ENCODE data around the gene HES4.

The HES4 gene

DNA sequence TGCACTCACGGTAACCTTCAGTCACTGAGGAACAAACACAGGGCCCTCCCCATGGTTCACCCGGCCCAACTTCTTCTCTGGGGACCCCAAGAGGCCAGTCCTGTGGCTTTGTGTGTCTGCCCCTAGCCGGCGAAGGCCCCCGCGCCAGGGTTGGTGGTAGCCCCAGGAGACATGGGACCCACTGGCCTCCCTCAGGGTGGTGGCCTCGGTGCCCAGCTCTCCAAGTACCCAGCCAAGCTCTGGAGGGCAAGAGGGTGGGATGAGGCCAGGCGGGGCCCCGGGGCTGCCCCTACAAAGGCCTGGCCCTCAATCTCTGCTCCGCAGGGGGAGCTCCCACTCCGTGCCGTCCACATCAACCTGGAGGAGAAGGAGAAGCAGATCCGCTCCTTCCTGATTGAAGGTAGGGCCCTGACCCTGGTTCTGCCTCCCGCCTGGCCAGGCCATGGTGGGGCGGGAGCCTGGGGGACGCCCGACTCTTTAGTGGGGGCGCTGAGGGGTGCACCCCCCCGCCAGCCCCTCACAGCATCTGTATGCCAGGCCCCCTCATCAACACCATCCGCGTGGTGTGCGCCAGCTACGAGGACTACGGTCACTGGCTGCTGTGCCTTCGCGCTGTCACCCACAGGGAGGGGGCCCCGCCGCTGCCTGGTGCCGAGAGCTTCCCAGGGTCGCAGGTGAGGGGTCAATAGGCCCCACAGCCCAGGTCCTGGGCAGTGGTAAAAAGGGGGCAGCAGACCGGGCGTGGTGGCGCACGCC lies 28.0 kb downstream of the HES4 start:
- Histone ChIP-seq H3K27me3 (ENCODE audit: insufficient read depth, low read length) (peaks cover 61% of the 10 kb centered on the region), H3K4me3 (ENCODE audit: low read length) (no peak overlapping the region), H3K4me1 (ENCODE audit: insufficient read depth, low read length) (no peaks in the 10 kb centered on the region), H3K36me3 (ENCODE audit: insufficient read depth, low read depth, low read length) (no peaks in the 10 kb centered on the region), H3K27ac (ENCODE audit: low read length) (no peak overlapping the region), H3K9me3 (ENCODE audit: insufficient read depth, low read depth, low read length) (no peaks in the 10 kb centered on the region), H3K9ac (ENCODE audit: low read depth, low read length) (no peak overlapping the region)

DNA sequence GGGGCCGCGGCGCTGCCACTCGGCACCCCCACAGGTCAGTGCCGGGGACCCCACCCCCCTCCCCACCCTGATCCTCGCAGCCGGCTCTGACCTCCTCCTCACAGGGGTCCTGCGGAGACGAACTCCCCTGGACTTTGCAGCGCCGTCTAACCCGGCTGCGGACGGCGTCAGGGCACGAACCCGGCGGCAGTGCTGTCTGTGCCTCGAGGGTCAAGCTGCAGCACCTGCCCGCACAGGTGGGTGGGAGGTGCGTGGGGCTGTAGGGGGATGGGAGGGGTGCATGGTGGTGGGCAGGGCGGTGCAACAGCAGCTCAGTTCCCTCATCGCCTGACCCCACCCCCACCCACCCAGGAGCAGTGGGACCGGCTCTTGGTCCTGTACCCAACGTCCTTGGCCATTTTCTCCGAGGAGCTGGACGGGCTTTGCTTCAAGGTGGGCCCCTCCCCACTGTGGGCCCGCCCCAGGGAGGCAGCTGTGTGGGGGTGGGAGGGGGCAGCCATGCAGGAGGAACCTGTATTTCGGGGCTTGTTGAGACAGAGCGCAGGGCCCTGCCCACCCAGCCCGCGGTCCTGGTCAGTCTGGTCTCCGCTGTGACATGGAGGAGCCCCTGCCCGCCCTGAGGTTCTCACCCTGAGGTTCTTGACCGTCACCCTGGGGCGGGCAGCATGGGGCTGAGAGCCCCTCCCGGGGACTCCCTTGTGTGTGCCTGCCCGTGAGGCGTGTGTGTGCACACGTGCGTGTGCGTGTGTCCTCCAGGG lies 28.7 kb downstream of the HES4 start:
- Histone ChIP-seq H3K4me1 (ENCODE audit: insufficient read depth, low read length) (no peaks in the 10 kb centered on the region), H3K27me3 (ENCODE audit: insufficient read depth, low read length) (peaks cover 69% of the 10 kb centered on the region), H3K9ac (ENCODE audit: low read depth, low read length) (no peak overlapping the region)

DNA sequence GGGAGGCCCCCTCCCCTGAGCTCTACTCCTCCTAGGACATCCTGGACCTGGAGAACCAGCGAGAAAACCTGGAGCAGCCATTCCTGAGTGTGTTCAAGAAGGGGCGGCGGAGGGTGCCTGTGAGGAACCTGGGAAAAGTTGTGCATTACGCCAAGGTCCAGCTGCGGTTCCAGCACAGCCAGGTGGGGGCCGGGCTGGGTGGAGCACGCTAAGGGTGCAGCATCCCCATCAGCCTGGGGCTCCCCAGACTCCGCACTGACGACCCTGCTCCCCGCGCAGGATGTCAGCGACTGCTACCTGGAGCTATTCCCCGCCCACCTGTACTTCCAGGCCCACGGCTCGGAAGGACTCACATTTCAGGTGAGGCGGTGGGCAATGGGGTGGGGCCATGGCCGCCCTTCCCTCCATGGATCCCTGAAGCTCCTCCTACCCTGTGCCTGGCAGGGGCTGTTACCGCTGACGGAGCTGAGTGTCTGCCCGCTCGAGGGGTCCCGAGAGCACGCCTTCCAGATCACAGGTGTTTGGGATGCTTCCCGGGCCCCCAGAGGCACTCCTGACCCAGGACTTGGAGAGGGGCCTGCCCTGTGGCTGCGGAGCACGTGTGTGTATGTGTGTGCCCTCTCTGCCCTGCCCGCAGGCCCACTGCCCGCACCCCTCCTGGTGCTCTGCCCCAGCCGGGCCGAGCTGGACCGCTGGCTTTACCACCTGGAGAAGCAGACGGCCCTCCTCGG lies 29.5 kb downstream of the HES4 start:
- no peaks in the 10 kb centered on the region for H3K9me3 ChIP-seq (ENCODE audit: insufficient read depth, low read depth, low read length)
- H3K36me3 ChIP-seq (ENCODE audit: insufficient read depth, low read depth, low read length), result no peaks in the 10 kb centered on the region
- H3K27ac ChIP-seq (ENCODE audit: low read length), result no peak overlapping the region
- no peaks in the 10 kb centered on the region for H3K4me1 ChIP-seq (ENCODE audit: insufficient read depth, low read length)
- peaks cover 76% of the 10 kb centered on the region for H3K27me3 ChIP-seq (ENCODE audit: insufficient read depth, low read length)
- H3K4me3 ChIP-seq (ENCODE audit: low read length), result peak overlapping the region; percentile 44; the same call in 1 of the 2 replicates
- H3K9ac ChIP-seq (ENCODE audit: low read depth, low read length), result no peak overlapping the region

More for the DNA sequence above, 28.7 kb downstream of the HES4 start:
- no peaks in the 10 kb centered on the region for H3K9me3 ChIP-seq (ENCODE audit: insufficient read depth, low read depth, low read length)
- H3K36me3 ChIP-seq (ENCODE audit: insufficient read depth, low read depth, low read length), result no peaks in the 10 kb centered on the region
- H3K27ac ChIP-seq (ENCODE audit: low read length), result no peak overlapping the region
- H3K4me3 ChIP-seq (ENCODE audit: low read length), result no peak overlapping the region

DNA sequence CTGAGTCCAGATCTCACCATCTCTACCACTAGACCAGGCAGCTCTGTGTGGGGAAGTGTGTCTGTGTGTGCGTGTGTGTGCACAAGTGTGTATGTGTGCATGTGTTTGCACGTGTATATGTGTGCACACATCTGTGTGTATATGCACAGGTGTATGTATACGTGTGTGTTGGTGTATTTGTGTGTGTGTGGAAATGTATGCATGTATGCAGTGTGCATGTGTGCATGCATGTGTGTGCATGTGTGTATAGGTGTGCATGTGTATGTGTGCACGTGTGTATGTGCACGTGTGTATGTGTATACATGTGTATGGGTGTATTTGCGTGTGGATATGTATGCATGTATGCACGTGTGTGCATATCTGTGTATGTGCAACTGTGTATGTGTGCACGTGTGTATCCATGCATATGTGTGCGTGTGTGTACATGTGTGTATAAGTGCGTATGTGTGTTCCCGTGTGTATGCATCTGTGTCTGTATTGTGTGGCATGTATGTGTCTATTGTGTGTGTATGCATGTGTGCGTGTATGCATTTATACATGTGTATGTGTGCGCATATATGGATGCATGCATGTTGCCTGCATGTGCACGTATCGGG lies 30.5 kb downstream of the HES4 start:
- H3K27me3 ChIP-seq (ENCODE audit: insufficient read depth, low read length), result peaks cover 71% of the 10 kb centered on the region
- no peak overlapping the region for H3K9ac ChIP-seq (ENCODE audit: low read depth, low read length)
- no peak overlapping the region for H3K4me3 ChIP-seq (ENCODE audit: low read length)
- no peaks in the 10 kb centered on the region for H3K4me1 ChIP-seq (ENCODE audit: insufficient read depth, low read length)
- no peaks in the 10 kb centered on the region for H3K9me3 ChIP-seq (ENCODE audit: insufficient read depth, low read depth, low read length)
- no peak overlapping the region for H3K27ac ChIP-seq (ENCODE audit: low read length)
- H3K36me3 ChIP-seq (ENCODE audit: insufficient read depth, low read depth, low read length), result no peaks in the 10 kb centered on the region

DNA sequence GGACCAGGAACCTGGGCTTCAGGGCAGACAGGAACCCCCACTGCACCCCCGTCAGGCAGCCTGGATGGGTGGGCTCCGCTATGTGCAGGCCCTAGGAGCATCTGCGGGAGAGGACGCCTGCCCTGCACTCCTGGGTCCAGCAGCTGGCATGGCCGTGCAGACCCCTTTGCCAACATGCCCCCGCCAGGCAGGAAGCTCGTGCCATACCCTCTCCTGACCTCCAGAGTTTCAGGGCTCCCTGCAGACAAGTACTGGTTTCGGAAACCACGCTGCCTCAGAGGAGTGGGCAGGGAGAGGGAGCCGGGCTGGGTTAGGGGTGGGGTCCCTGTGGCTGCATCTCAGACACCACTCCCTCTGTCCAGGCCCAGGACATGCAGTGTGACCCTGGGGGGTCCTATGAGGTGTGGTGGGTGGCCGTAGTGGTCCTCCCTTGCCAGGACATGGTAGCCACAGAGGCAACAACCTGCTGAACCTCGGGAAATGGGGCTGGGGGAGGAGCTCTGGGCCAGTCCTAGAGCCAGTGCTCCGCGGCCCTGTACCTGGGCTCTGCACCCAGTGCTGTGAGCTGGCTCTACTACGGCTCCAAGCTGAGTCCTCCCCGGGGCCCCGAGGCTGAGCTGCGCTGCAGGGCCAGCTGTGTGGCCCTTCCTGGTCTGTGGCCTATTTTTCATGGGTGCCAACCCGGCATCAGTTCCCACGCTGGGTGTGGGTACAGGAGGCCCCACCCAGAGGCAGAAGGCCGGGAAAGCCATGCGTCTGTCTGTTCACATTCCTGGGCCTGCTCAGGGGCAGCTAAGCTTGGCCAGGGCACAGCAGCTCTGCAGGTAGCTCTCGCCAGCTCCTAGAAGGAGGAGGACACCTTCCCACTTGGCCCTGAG lies 32.2 kb downstream of the HES4 start:
- Histone ChIP-seq H3K27ac (ENCODE audit: low read length) (no peak overlapping the region), H3K27me3 (ENCODE audit: insufficient read depth, low read length) (peaks cover 69% of the 10 kb centered on the region), H3K36me3 (ENCODE audit: insufficient read depth, low read depth, low read length) (peaks cover 3% of the 10 kb centered on the region; the same call in 1 of the 2 replicates), H3K9ac (ENCODE audit: low read depth, low read length) (no peak overlapping the region), H3K9me3 (ENCODE audit: insufficient read depth, low read depth, low read length) (no peaks in the 10 kb centered on the region), H3K4me1 (ENCODE audit: insufficient read depth, low read length) (no peaks in the 10 kb centered on the region), H3K4me3 (ENCODE audit: low read length) (no peak overlapping the region)

DNA sequence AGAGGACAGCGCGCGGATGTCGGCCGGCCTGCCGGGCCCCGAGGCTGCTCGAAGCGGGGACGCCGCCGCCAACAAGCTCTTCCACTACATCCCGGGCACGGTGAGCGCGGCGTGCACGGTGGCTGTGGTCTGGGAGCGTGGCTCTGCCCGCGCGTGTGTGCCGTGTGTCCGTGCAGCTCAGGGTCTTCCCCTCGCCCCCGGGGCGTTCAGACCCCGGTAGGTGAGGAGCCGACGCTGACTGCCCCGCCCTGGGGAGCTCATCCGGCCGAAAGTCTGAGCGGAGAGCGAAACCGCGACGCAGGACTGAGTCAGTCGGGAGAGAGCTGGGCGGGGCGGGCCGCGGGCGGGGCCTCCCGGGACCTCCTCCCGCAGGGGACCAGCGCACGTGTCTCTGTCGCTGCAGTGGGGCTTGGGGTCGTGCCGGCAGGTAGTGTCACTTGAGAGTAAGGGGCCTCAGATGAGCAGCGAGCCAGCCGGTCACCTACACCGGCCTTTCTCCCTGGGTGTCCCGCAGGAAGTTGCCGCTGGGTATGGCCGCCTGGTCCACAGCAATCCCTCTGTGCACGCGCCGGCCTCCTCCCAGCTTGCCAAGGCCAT lies 33.1 kb downstream of the HES4 start:
- H3K27ac ChIP-seq (ENCODE audit: low read length), result no peak overlapping the region
- no peak overlapping the region for H3K9ac ChIP-seq (ENCODE audit: low read depth, low read length)
- H3K4me1 ChIP-seq (ENCODE audit: insufficient read depth, low read length), result no peaks in the 10 kb centered on the region
- peak overlapping the region; percentile 66; the same call in 1 of the 2 replicates for H3K4me3 ChIP-seq (ENCODE audit: low read length)
- H3K9me3 ChIP-seq (ENCODE audit: insufficient read depth, low read depth, low read length), result no peaks in the 10 kb centered on the region
- peaks cover 9% of the 10 kb centered on the region; the same call in 1 of the 2 replicates for H3K36me3 ChIP-seq (ENCODE audit: insufficient read depth, low read depth, low read length)
- H3K27me3 ChIP-seq (ENCODE audit: insufficient read depth, low read length), result peaks cover 65% of the 10 kb centered on the region

DNA sequence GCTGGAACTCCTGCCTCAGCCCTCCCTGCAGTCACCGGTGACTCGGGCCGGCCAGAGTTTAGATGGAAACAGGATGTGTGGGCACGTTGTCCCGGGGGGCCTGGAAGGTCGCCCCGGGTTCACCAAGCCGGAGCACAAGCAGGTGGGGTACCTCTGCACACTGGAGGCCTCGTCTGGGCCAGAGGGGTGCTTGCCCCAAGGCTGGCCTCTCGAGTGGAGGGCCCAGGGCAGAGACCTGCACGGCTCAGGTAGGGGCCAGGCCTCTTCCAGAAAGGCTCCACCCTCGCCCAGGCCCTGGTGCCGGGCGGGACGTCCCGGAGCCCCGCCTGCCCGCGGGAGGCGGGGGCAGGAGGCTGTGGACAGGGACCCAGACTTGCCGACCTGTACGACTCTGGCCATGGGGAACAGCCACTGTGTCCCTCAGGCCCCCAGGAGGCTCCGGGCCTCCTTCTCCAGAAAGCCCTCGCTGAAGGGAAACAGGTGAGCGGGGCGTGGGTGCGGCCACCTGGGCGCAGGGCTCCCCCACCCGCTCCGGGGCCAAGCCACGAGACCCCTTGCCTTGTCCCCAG lies 33.7 kb downstream of the HES4 start, which contains the start of gene PLEKHN1:
PLEKHN1 (plus strand) TSS at position 348 of the 569 bp plus-strand sequence; CDS start at position 398, 50 bp downstream.
- Histone ChIP-seq H3K9ac (ENCODE audit: low read depth, low read length) (no peak within 1 kb of the TSS), H3K27ac (ENCODE audit: low read length) (no peak within 1 kb of the TSS), H3K36me3 (ENCODE audit: insufficient read depth, low read depth, low read length) (peaks cover 9% of the 10 kb centered on the region; the same call in 1 of the 2 replicates), H3K4me1 (ENCODE audit: insufficient read depth, low read length) (no peaks in the 10 kb centered on the region), H3K9me3 (ENCODE audit: insufficient read depth, low read depth, low read length) (no peaks in the 10 kb centered on the region), H3K4me3 (ENCODE audit: low read length) (peak within 1 kb of the TSS; percentile 66; the same call in 1 of the 2 replicates), H3K27me3 (ENCODE audit: insufficient read depth, low read length) (peaks cover 65% of the 10 kb centered on the region)

DNA sequence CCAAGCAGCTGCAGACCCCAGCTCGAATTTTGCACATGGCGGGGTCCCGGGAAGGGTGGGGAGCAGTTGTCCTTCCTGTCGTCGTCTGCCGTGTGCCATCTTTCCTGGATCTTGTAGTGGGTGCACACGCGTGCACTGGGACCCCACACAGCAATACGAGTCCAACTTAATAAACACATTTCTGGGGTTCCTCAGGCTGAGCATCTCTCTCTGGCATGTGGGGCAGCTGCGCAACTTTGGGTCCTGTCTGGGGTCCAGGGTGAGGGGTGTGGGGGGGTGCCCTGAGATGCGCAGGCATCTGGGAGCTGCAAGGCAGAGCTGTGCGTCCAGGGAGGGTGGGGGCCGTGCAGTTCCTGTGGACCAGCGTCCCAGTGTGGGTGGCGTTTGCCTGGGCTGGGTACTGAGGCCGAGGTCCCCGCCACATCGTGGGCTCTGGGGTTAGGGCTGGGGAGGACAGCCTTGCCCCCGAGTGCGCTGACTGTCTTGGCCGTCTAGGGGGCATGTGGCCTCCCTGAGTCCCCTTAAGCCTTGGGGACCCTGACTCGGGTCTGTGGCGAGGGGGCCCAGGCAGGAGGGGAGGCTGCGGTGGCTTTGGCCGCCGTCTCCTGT lies 34.3 kb downstream of the HES4 start:
- no peaks in the 10 kb centered on the region for H3K4me1 ChIP-seq (ENCODE audit: insufficient read depth, low read length)
- no peak overlapping the region for H3K4me3 ChIP-seq (ENCODE audit: low read length)
- H3K27ac ChIP-seq (ENCODE audit: low read length), result no peak overlapping the region
- peaks cover 61% of the 10 kb centered on the region for H3K27me3 ChIP-seq (ENCODE audit: insufficient read depth, low read length)
- no peaks in the 10 kb centered on the region for H3K9me3 ChIP-seq (ENCODE audit: insufficient read depth, low read depth, low read length)
- no peak overlapping the region for H3K9ac ChIP-seq (ENCODE audit: low read depth, low read length)
- peaks cover 9% of the 10 kb centered on the region; the same call in 1 of the 2 replicates for H3K36me3 ChIP-seq (ENCODE audit: insufficient read depth, low read depth, low read length)

DNA sequence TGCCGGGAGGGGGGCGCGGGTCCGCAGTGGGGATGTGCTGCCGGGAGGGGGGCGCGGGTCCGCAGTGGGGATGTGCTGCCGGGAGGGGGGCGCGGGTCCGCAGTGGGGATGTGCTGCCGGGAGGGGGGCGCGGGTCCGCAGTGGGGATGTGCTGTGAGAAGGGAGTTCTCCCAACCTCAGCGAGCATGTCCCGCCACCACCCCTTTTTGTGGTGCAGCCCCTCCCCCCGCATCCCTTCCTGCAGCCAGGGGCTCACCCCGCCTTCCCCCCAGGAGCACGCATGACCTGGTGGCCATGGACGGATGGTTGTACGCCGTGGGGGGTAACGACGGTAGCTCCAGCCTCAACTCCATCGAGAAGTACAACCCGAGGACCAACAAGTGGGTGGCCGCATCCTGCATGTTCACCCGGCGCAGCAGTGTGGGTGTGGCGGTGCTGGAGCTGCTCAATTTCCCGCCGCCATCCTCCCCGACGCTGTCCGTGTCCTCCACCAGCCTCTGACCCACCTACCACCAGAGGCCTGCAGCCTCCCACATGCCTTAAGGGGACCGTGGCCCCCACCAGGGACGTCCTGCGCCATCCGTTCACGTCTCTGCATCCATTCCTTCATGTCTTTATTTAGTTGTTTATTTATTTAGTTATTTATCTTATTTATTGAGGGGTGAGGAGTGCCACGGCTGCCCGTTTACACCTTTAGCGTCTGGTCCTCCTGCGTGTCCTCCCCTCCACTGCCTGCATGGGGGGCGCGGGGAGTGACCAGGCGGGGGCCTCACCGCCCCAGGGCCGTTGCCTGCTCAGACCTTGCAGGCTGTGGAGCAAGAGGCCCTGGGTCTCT lies 35.0 kb downstream of the HES4 start:
- H3K36me3 ChIP-seq (ENCODE audit: insufficient read depth, low read depth, low read length), result peaks cover 9% of the 10 kb centered on the region; the same call in 1 of the 2 replicates
- H3K9ac ChIP-seq (ENCODE audit: low read depth, low read length), result no peak overlapping the region
- no peak overlapping the region for H3K27ac ChIP-seq (ENCODE audit: low read length)
- H3K9me3 ChIP-seq (ENCODE audit: insufficient read depth, low read depth, low read length), result no peaks in the 10 kb centered on the region
- H3K4me1 ChIP-seq (ENCODE audit: insufficient read depth, low read length), result no peaks in the 10 kb centered on the region
- H3K4me3 ChIP-seq (ENCODE audit: low read length), result no peak overlapping the region
- H3K27me3 ChIP-seq (ENCODE audit: insufficient read depth, low read length), result peaks cover 57% of the 10 kb centered on the region

Measured in iPS-20b (cell line).